K562 (cell line): Measurements from ENCODE around the gene TIMM23. TPM values are rescaled to one million over a fixed set of nuclear protein-coding genes. Genes with fewer than 3 reads are reported as not detected.
"Not testable (repeated sequence)": the region's sequence is repeated elsewhere in the genome, so short reads cannot be mapped to it uniquely, and the experiment has no call there.

Source experiments
- ATAC-seq: fragments of 200-7000 bp; cut with Tn5 transposase; 3 replicates; pipeline ENCODE4 v1.9.1; 2020; ENCODE audit warnings: moderate library complexity
- BruUV-seq: library from RNA; stranded (reverse); fragments of 400-500 nt; replicated peaks from 2 replicates; lab custom pipeline; 2021; lab: Mats Ljungman, UMichigan
- CTCF ChIA-PET: fragments of 300-600 bp; formaldehyde crosslinking; extraction: SDS; loops from one replicate; lab custom pipeline; 2021; ENCODE audit warnings: low intra/inter-chr PET ratio; lab: Yijun Ruan, JAX
- POLR2A ChIA-PET: fragments of 300-600, 350-650 bp; sonication (Branson Sonifier 250); formaldehyde crosslinking; extraction: SDS; loops from one replicate; lab custom pipeline; 2021; ENCODE audit warnings: antibody characterized with exemption, inconsistent platforms; lab: Yijun Ruan, JAX
- DNase-seq, 4 experiments: peaks; one replicate each; pipeline versions ENCODE4 v3.0.0 to v3.0.0-alpha.2; 2011 to 2018; ENCODE audit warnings: low spot score in 3 of 4, mixed read lengths in 3 of 4; ENCODE audit errors: extremely low read depth in 1 of 4
- FAIRE-seq: peaks from 2 replicates; lab custom pipeline; 2011; peaks lifted over from hg19 to GRCh38; lab: Jason Lieb, UNC
- H2AFZ ChIP-seq: 2 replicates; pipeline ENCODE4 v1.6.0; 2011; ENCODE audit warnings: low read depth, low read length, control low read depth, inconsistent platforms
- H3K27ac ChIP-seq: fragments of 200-600 bp; 3 replicates; pipeline ENCODE4 v1.8.0; 2011; ENCODE audit warnings: low read depth, mild to moderate bottlenecking, control low read depth, inconsistent platforms, low read length, moderate library complexity, mixed read lengths; ENCODE audit errors: extremely low read depth
- H3K27me3 ChIP-seq, 2 experiments: fragments of 300-600 bp in 1 of 2; 2 replicates in 1 of 2; 3 replicates in 1 of 2; pipeline versions ENCODE4 v1.6.0 to v1.8.0; 2011; ENCODE audit warnings: inconsistent platforms in 2 of 2, low read length in 2 of 2, mild to moderate bottlenecking in 1 of 2, mixed read lengths in 1 of 2, moderate library complexity in 1 of 2; ENCODE audit not compliant: control insufficient read depth in 2 of 2, insufficient read depth in 2 of 2
- H3K36me3 ChIP-seq: fragments of 300-600 bp; 3 replicates; pipeline ENCODE4 v1.8.0; 2011; ENCODE audit warnings: mild to moderate bottlenecking, low read length, inconsistent platforms; ENCODE audit not compliant: control insufficient read depth, insufficient read depth
- H3K4me1 ChIP-seq, 2 experiments: fragments of 200-600 bp in 1 of 2; replicated peaks in 1 of 2; 2 replicates in 1 of 2; 3 replicates in 1 of 2; pipeline versions ENCODE4 v1.5.1 to v1.8.0; 2011; ENCODE audit warnings: inconsistent platforms in 2 of 2, low read length in 2 of 2, mild to moderate bottlenecking in 1 of 2, mixed read lengths in 1 of 2, moderate library complexity in 1 of 2; ENCODE audit not compliant: control insufficient read depth in 2 of 2, insufficient read depth in 2 of 2
- H3K4me2 ChIP-seq: 2 replicates; pipeline ENCODE4 v1.6.1; 2011; ENCODE audit warnings: low read length, control low read depth, inconsistent platforms, mixed read lengths; ENCODE audit not compliant: insufficient read depth
- H3K4me3 ChIP-seq: fragments of 200-600 bp; sonication (generic), shearing (Covaris generic); 2 replicates; pipeline ENCODE4 v1.5.1; 2016; ENCODE audit warnings: control low read depth, inconsistent platforms
- H3K79me2 ChIP-seq: fragments of 200-600 bp; 3 replicates; pipeline ENCODE4 v1.8.0; 2011; ENCODE audit warnings: low read length, inconsistent platforms; ENCODE audit not compliant: control insufficient read depth, insufficient read depth
- H3K9ac ChIP-seq, 2 experiments: 2 replicates each; pipeline versions ENCODE4 v1.6.0 to v1.6.1; 2011; ENCODE audit warnings: low read depth in 2 of 2, low read length in 2 of 2, control low read depth in 1 of 2, inconsistent platforms in 1 of 2, mild to moderate bottlenecking in 1 of 2, mixed read lengths in 1 of 2; ENCODE audit not compliant: insufficient read depth in 1 of 2
- H3K9me1 ChIP-seq: one replicate; pipeline ENCODE4 v1.6.0; 2011; ENCODE audit warnings: inconsistent platforms, mild to moderate bottlenecking, low read length, moderate library complexity; ENCODE audit not compliant: control insufficient read depth, insufficient read depth
- H3K9me3 ChIP-seq: replicated peaks from 2 replicates; pipeline ENCODE4 v1.5.1; 2011; ENCODE audit warnings: low read depth, low read length, inconsistent platforms; ENCODE audit not compliant: control insufficient read depth, insufficient read depth
- H4K20me1 ChIP-seq: replicated peaks from 2 replicates; pipeline ENCODE4 v1.6.1; 2011; ENCODE audit warnings: low read length, inconsistent platforms, mixed read lengths; ENCODE audit not compliant: control insufficient read depth, insufficient read depth
- AFF1 ChIP-seq, 2 experiments: fragments of 450-650 bp; IDR thresholded peaks; 2 replicates each; pipeline ENCODE4 v1.6.1; 2018; ENCODE audit warnings: mild to moderate bottlenecking in 2 of 2, low read depth in 1 of 2; ENCODE audit not compliant: partially characterized antibody in 2 of 2
- EGR1 ChIP-seq: fragments of 450-650 bp; conservative IDR thresholded peaks from 2 replicates; pipeline ENCODE4 v1.6.1; 2017; ENCODE audit warnings: mild to moderate bottlenecking
- ETV5 ChIP-seq: sonication (generic); formaldehyde crosslinking; IDR thresholded peaks from 2 replicates; pipeline ENCODE4 v1.4.0; 2020; ENCODE audit warnings: low read depth, mild to moderate bottlenecking, missing genetic modification reagents
- KDM1A ChIP-seq, 2 experiments: fragments of 450-650 bp; IDR thresholded peaks; 2 replicates each; pipeline ENCODE4 v1.6.1; 2016; ENCODE audit warnings: mild to moderate bottlenecking in 2 of 2
- SMARCE1 ChIP-seq: fragments of 450-650 bp; IDR thresholded peaks from 2 replicates; pipeline ENCODE4 v1.7.1; 2016; ENCODE audit warnings: mild to moderate bottlenecking
- ZBTB12 ChIP-seq: fragments of 250-450 bp; sonication (Bioruptor Pico); IDR thresholded peaks from 2 replicates; pipeline ENCODE4 v1.4.0; 2020
- ZFPM2 ChIP-seq: fragments of 250-450 bp; sonication (Bioruptor Pico); IDR thresholded peaks from 2 replicates; pipeline ENCODE4 v1.5.1; 2022; ENCODE audit warnings: mild to moderate bottlenecking
- ZNF384 ChIP-seq: IDR thresholded peaks from 2 replicates; pipeline ENCODE4 v1.6.1; 2012; ENCODE audit warnings: low read depth, low read length, improper control_type of control experiment
- ZNF512 ChIP-seq: IDR thresholded peaks from 2 replicates; pipeline ENCODE4 v1.6.1; 2016; ENCODE audit warnings: missing genetic modification characterization, missing compliant biosample characterization
- WGBS: fragments of 100-300 bp; shearing (Covaris generic); methylation state at CpG from one replicate; pipeline ENCODE4 v1.1.6; 2016; ENCODE audit warnings: low coverage, mixed read lengths; ENCODE audit not compliant: insufficient coverage; ENCODE audit errors: missing lambda C conversion rate; 5-methylcytosine and 5-hydroxymethylcytosine counted together
- in situ Hi-C: fragments of 300-500 bp; cut with MboI; formaldehyde crosslinking; loops from 4 replicates; pipeline ENCODE4 v1.15.0; 2018; ENCODE audit warnings: inconsistent platforms, mixed read lengths
- intact Hi-C: fragments of 100-400 bp; cut with micrococcal nuclease; formaldehyde crosslinking; loops from 2 replicates; pipeline ENCODE4 v1.14.2; 2022
- polyA plus RNA-seq, 8 experiments: library from polyadenylated mRNA; depleted of rRNA in 4 of 8; stranded (reverse) in 5 of 8; unstranded in 3 of 8; fragments of >200 nt; fragmentation: Nextera tagmentation in 2 of 8; fragmentation: Illumina TruSeq in 1 of 8; extraction: Ambion mirVana in 2 of 8; extraction: Trizol in 1 of 8; gene quantifications; 2 replicates each; pipeline versions ENCODE4 v1.2.1 to v1.2.3, GENCODE V29; 2011 to 2014; ENCODE audit warnings: inconsistent platforms in 1 of 8, missing spikeins in 1 of 8
- total RNA-seq, 7 experiments: library from RNA; depleted of rRNA in 6 of 7; stranded (reverse); fragments of >200 nt in 6 of 7; fragmentation: Illumina TruSeq in 2 of 7; extraction: Trizol in 2 of 7; gene quantifications; 2 replicates each; pipeline versions ENCODE4 v1.2.1 to v1.2.3, GENCODE V29; 2011 to 2021; ENCODE audit warnings: low replicate concordance in 1 of 7
- TF ChIP-seq, protein P1 (sequence below): fragments of 450-650 bp; formaldehyde crosslinking; IDR thresholded peaks from 2 replicates; pipeline ENCODE4 v1.4.0; 2020; ENCODE audit warnings: mild to moderate bottlenecking, mixed read lengths
- TF ChIP-seq, protein P2 (sequence below): fragments of 200-800 bp; sonication (Bioruptor generic); IDR thresholded peaks from 2 replicates; pipeline ENCODE4 v1.6.1; 2017; ENCODE audit warnings: missing genetic modification characterization, missing compliant biosample characterization

TIMM23 gene
- total and polyA plus RNA-seq, 9 of the 15 experiments (the other 6 are each of a cell fraction or from before 2014, with no cell fraction given): 148 to 280 (median 183) TPM

- TF ChIP-seq ZBTB12 (CRISPR knock-in tag) (no peak), ZFPM2 (no peak), ETV5 (no peak)
Measured at GRCh38 chr10:46048152-46048551, 75.9 kb downstream of the TIMM23 start (continued).

DNA sequence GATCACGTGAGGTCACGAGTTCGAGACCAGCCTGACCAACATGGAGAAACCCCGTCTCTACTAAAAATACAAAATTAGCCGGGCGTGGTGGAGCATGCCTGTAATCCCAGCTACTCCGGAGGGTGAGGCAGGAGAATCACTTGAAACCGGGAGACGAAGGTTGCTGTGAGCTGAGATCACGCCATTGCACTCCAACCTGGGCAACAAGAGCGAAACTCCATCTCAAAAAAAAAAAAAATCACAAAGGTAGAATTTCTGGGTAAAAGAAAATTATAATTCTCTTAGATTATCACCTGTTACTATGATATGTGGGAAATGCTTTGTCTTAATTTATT, 77.2 kb downstream of the TIMM23 start:
- DNase-seq, in situ Hi-C loops, FAIRE-seq, H3K9me1 ChIP-seq, intact Hi-C loops, CTCF ChIA-PET, H3K27me3 ChIP-seq, H3K79me2 ChIP-seq, BruUV-seq, H4K20me1 ChIP-seq, H3K36me3 ChIP-seq, H3K9me3 ChIP-seq, POLR2A ChIA-PET, ATAC-seq: not testable (repeated sequence)
- Histone ChIP-seq H3K9ac (peak overlapping the region in 1 of 2 experiments; percentile 50; a peak in 2 of 4 replicates), H3K4me1 (peaks cover 4 to 20% of the 10 kb centered on the region in 2 experiments; a peak in 4 of 5 replicates), H3K27ac (peak overlapping the region; percentile 48; the same call in 2 of the 3 replicates), H3K4me2 (peak overlapping the region; percentile 63), H3K4me3 (peak overlapping the region; percentile 37), H2AFZ (peak overlapping the region; percentile 73)
- 16% methylated on average over 10 of the region's 11 CpGs for WGBS
- TF ChIP-seq AFF1 (IDR thresholded peaks at IDR 0.05; ENCODE audit: low read depth in 1 of 2, partially characterized antibody in 2 of 2) (peak in 1 of 2 experiments; percentile 32), ZNF512 (tag) (peak; percentile 53; the same call in 1 of the 2 replicates), KDM1A (IDR thresholded peaks at IDR 0.05) (peak in 1 of 2 experiments; percentile 71; a peak in 3 of 4 replicates), EGR1 (0 out of 2 replicates have a peak, but pooled peaks have one; percentile 3), SMARCE1 (0 out of 2 replicates have a peak, but pooled peaks have one; percentile 8), ZNF384 (peak; percentile 29; the same call in 1 of the 2 replicates)
- TF ChIP-seq, protein P1, sequence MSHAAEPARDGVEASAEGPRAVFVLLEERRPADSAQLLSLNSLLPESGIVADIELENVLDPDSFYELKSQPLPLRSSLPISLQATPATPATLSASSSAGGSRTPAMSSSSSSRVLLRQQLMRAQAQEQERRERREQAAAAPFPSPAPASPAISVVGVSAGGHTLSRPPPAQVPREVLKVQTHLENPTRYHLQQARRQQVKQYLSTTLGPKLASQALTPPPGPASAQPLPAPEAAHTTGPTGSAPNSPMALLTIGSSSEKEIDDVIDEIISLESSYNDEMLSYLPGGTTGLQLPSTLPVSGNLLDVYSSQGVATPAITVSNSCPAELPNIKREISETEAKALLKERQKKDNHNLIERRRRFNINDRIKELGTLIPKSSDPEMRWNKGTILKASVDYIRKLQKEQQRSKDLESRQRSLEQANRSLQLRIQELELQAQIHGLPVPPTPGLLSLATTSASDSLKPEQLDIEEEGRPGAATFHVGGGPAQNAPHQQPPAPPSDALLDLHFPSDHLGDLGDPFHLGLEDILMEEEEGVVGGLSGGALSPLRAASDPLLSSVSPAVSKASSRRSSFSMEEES (CRISPR knock-in tag): peak; percentile 79; the same call in 1 of the 2 replicates
- TF ChIP-seq, protein P2, sequence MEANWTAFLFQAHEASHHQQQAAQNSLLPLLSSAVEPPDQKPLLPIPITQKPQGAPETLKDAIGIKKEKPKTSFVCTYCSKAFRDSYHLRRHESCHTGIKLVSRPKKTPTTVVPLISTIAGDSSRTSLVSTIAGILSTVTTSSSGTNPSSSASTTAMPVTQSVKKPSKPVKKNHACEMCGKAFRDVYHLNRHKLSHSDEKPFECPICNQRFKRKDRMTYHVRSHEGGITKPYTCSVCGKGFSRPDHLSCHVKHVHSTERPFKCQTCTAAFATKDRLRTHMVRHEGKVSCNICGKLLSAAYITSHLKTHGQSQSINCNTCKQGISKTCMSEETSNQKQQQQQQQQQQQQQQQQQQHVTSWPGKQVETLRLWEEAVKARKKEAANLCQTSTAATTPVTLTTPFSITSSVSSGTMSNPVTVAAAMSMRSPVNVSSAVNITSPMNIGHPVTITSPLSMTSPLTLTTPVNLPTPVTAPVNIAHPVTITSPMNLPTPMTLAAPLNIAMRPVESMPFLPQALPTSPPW (CRISPR knock-in tag): peak; percentile 2; the same call in 1 of the 2 replicates
